NCI-H460 (cell line): Measurements from ENCODE around the gene PHF1. TPM values are rescaled to one million over a fixed set of nuclear protein-coding genes. Genes with fewer than 3 reads are reported as not detected.
"Not testable (repeated sequence)": the region's sequence is repeated elsewhere in the genome, so short reads cannot be mapped to it uniquely, and the experiment has no call there.

Experiments
- DNase-seq: peaks from one replicate; pipeline ENCODE4 v3.0.0-alpha.2; 2016; ENCODE audit warnings: low read depth; ENCODE audit errors: extremely low read depth
- total RNA-seq: library from RNA; depleted of rRNA; stranded (reverse); fragments of >200 nt; shearing (Covaris generic); gene quantifications from 2 replicates; pipeline ENCODE4 v1.2.3, GENCODE V29; 2014

Gene PHF1
- total RNA-seq, 1 experiment from 2014 or later = 18.8 TPM

DNA sequence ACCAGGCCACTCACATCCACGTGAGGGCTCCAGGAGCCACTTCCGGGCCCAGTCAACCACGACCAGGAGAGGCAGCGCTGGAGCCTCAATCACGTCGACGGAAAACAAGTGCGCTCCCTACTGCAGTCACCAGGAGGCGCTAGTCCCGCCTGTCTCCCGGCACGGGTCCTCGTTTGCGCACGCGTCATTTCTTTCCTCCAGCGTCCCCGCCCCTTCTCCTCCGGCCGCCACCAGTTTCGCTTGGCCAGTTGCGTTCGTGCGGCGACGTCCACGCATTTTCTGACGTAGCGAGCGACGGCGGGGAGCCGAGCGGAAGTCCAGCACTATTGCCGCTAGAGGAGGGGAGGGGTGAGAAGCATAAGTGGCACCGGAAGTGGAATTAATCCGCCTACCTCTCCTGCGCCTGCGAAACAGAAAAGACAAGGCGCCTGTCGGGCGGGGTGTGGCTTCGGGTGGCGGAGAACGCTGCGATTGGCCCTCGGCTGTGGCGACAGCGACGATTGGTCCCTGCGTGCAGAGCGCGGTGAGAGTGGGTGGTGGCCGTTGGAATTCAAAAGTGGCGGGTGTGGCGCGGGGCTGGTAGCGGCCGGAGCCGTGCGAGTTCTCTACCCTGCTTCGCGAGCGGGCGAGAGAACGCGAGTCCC lies 19.4 kb upstream of the PHF1 start, which contains the start of gene KIFC1:
KIFC1 (plus strand) TSS at position 546 of the 644 bp plus-strand sequence. CDS start 163 bp downstream, outside the sequence.
- DNase-seq = peak; percentile 98

DNA sequence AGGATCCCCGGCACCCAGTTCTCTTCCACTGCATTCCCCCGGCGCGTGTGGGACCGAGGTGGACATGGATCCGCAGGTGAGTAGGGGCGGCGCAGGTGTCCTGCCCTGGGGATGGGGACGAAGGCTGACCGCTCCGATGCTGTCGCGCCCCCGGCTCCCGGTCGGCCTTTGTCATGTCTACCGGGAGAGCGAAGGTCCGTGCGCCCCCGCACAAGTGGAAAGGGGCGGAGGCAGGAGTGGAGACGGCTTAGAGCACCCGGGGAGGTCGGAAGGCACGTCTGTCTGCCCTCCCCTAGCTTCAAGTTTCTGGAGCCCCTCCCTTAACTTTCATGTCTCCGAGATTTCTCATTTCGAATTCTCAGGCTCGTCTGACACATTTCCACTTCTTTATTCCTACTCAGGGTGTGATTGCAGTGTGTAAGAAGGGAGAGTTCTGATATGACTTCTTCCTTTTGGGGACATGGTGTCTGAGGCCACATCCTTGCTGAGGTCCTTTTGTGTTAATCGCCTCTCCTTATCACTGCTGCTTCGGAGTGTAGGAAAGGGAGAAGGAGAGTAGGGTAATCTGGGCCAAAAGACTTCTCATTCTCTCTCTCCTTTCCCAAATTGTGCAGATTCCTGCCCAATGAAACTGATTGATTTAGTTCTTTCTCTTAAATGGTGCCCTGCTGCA lies 18.8 kb upstream of the PHF1 start:
- no peak for DNase-seq

DNA sequence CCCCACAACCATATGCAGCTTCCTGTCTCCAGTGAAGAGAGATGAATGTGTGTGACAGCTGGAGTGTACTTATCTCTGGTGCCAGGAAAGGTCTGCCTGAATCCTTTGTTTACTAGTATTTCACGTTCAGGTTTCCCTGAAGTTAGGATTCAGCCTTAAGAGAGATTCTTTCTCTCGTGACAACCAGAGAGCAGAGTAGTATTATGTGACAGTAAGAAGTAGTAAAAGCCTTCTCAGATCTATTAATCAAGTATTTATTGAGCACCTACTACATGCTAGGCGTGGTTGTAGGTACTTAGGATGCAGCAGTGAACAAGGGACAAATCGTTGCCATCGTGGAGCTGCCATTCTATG lies 18.2 kb upstream of the PHF1 start:
- no peak for DNase-seq

DNA sequence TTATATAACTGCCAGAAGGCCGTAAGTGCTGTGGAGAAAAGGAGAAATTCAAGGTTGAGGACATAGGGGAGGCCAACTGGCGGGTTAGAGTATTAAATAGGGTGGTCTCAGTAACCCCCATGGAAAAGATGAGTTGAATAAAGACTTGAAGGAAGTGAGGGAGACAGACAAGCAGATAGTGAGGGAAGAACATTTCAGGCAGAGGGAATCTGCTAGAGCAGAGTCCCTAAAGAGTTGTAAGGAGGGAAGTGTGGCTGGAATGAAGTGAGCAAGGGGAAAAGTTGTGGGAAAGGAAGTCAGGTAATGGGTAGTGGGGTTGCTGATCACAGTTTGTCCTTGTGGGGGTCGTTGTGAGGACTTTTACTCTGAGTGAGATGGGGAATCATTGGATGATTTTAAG lies 17.8 kb upstream of the PHF1 start:
- no peak for DNase-seq

DNA sequence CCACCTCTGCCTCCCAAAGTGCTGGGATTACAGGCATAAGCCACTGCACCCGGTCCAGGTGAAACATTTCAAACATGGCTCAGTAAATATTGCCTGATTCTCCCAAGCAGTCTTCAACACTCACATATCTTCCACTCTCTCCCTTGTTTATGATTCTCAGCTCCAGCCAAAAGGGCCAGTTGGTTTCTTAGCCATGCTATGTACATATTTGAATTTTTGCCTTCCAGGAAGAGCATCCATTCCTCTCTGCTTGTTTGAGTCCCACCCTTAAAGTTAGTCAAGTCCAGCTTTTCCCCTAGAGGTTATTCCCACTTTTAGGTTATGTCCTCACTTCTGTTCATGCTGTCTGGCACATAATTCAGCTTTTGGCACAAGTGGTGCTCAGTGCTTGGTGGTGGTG lies 13.3 kb upstream of the PHF1 start:
- no peak for DNase-seq

DNA sequence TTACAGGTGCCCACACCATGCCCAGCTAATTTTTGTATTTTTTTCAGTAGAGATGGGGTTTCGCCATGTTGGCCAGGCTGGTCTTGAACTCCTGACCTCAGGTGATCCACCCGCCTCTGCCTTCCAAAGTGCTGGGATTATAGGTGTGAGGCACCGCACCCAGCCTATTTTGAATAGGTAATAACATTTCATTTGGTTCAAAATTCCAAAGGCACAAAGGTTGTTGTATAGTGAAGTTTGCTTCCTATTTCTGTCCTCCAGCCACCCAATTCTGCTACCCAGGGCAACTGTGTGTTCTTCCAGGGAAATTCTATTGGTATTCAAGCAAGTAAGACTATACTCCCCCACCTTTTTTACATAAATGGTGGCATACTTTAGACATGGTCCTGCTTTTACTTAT lies 12.2 kb upstream of the PHF1 start:
- not testable (repeated sequence) for DNase-seq

DNA sequence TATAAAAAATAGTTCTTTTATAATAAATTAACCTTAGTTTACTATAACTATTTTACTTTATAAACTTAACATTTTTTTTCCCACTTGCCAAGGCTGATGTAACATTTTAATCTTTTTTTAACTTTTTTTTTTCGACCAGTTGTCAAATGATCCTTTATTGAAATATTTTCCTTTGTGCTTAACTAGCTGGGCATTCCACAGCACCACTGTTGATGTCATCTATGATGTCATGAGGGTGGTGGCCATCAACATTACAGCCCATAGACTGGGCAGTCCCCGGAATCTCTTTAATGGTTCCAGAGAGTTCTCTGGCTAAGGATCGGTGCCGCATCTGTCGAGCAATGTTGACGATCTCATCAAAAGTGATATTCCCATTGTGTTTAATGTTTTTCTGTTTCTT lies 10.9 kb upstream of the PHF1 start:
- DNase-seq = not testable (repeated sequence)

DNA sequence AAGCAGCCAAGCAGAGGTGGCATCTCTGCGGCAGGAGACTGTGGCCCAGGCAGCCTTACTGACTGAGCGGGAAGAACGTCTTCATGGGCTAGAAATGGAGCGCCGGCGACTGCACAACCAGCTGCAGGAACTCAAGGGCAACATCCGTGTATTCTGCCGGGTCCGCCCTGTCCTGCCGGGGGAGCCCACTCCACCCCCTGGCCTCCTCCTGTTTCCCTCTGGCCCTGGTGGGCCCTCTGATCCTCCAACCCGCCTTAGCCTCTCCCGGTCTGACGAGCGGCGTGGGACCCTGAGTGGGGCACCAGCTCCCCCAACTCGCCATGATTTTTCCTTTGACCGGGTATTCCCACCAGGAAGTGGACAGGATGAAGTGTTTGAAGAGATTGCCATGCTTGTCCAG lies 5.9 kb upstream of the PHF1 start:
- DNase-seq = no peak

DNA sequence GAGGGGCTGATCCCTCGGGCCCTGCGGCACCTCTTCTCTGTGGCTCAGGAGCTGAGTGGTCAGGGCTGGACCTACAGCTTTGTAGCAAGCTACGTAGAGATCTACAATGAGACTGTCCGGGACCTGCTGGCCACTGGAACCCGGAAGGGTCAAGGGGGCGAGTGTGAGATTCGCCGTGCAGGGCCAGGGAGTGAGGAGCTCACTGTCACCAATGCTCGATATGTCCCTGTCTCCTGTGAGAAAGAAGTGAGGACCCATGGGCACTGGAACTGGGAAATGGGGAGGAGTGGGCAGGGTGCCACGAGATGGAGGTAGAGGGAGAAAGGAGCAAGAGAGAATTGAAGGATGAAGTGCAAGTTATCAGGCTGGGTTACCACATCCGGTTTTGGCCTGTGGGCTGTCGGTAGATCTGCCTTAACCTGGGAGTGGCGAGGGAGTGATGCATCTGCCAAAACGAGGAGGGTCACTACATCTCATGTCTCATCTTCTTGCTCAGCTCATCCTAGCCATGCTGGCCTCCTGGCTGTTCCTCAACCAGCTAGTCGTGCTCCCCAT lies 5.4 kb upstream of the PHF1 start:
- no peak for DNase-seq

DNA sequence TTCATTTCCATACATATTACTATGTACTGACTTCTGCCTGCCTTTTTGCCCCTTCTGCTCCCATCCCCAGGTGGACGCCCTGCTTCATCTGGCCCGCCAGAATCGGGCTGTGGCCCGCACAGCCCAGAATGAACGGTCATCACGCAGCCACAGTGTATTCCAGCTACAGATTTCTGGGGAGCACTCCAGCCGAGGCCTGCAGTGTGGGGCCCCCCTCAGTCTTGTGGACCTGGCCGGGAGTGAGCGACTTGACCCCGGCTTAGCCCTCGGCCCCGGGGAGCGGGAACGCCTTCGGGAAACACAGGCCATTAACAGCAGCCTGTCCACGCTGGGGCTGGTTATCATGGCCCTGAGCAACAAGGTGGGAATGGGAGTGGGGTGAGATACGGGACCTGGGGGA lies 4.7 kb upstream of the PHF1 start:
- no peak for DNase-seq

DNA sequence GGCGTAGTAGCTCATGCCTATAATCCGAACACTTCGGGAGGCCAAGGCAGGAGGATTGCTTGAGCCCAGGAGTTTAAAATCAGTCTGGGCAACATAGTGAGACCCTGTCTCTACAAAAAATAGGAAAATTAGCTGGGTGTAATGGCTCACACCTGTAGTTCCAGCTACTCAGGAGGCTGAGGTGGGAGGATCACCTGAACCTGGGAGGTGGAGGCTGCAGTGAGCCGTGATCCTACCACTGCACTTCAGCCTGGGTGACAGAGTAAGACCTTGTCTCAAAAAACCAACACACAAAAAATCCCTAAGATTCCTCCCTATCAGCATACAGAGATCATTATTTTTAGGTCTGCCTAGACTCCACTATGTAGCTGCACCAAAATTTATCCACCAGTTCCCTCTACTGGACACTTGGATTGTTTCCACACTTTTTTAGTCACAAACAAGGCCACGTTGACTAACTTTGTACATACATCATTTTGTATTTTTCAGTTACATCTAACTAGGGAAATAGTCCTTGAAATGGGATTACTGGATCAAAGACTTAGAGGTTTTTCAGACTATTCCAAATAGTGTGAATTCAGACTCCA lies 3.6 kb upstream of the PHF1 start:
- no peak for DNase-seq

DNA sequence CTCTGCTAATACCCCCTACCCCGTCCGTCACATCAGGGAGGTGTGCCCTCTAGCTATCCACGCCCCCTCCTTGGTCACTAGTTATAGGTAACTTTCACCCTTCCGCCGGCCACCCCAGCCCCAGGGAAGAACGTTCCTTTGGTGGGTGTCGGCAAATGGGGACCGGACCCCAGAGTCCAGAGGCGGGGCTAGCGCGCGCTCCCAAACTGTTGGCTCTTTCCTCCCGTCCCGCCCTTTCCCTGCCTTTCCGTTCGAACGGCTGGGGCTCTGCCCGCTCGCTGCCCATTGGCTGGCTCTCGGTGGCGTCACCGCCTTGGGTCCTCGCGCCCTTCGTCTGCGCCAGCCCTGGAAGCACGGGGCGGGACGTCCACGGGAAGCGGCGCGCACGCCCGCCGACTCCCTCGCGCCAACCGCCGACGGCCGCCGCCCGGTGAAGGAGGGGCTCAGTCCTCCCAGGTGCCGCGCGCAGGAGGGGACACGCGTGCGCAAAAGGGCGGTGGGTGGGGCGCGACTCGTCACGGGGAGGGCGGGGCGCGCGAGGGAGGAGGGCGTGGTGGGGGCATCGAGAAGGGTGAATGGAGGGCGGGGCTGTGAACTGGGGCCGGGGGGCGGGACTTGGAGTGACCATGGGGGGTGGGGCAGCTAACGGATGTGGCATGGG lies 634 bp upstream of the PHF1 start:
- DNase-seq = peak; percentile 95

DNA sequence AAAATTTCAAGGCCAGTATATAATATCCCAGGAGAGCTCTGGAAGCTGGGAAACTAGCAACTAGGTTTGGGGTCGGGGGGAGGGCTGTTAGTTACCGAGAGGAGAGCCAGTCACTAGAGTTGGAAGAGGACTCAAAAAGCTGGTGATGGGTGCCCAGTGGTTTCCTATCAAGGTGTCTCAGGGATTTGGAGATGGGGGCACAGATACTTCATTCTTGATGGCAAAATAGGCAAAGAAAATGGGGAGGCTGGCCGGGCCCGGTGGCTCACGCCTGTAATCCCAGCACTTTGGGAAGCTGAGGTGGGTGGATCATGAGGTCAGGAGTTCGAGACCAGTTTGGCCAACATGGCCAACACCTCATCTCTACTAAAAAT lies 805 bp downstream of the PHF1 start:
- DNase-seq = no peak

DNA sequence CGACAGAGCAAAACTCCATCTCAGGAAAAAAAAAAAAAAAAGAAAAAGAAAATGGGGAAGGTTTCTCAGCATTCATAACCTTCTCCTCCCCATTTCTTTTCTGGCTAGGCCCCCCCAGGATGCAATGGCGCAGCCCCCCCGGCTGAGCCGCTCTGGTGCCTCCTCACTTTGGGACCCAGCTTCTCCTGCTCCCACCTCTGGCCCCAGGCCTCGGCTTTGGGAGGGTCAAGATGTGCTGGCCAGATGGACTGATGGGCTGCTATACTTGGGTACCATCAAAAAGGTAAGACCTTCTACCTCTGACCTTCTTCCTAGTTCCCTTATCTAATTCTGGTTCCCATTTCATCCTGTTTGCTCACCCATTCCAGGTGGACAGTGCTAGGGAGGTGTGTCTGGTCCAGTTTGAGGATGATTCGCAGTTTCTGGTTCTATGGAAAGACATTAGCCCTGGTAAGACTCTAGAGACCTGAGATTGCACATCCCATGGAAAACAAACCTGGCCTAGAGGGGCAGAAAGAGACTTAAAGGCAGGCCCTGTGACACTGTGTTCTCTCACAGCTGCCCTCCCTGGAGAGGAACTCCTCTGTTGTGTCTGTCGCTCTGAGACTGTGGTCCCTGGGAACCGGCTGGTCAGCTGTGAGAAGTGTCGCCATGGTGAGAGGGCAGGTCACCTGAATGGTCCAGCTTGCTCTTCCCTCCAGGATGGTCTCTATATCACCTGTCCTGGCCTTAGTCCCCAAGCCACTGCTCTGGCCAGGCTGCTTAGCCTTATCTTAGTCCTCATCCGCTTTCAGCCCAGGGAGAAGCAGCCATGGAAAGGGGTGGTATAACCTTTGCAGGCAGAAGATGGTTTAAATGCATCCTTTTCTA lies 1.6 kb downstream of the PHF1 start:
- DNase-seq = no peak

DNA sequence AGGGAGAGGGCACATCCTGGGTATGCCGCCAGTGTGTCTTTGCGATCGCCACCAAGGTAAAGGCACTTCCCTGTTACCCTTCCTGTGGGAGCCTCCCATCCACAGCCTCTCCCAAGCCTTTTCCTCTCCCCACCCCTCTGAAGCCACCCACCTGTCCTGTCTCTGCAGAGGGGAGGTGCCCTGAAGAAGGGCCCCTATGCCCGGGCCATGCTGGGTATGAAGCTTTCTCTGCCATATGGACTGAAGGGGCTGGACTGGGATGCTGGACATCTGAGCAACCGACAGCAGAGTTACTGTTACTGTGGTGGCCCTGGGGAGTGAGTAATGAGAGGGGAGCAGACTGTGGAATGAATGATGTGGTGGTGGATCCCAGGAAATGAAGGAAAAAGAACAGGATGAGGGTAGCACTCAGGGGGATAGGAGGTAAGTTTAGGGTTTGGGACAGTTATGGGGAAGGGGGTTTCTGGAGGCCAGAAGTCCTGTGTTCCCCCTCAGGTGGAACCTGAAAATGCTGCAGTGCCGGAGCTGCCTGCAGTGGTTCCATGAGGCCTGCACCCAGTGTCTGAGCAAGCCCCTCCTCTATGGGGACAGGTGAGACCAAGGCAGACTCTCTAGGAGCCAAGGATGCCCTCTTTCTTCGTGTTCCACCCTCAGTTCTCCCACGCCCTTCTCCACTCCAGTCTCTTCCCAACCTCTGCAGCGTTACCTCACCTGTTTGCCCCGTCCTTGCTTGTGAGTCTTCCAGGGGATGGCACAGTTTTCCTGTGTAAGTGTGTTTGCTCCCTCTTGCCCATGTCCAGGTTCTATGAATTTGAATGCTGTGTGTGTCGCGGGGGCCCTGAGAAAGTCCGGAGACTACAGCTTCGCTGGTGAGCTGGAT lies 2.7 kb downstream of the PHF1 start:
- DNase-seq = no peak

DNA sequence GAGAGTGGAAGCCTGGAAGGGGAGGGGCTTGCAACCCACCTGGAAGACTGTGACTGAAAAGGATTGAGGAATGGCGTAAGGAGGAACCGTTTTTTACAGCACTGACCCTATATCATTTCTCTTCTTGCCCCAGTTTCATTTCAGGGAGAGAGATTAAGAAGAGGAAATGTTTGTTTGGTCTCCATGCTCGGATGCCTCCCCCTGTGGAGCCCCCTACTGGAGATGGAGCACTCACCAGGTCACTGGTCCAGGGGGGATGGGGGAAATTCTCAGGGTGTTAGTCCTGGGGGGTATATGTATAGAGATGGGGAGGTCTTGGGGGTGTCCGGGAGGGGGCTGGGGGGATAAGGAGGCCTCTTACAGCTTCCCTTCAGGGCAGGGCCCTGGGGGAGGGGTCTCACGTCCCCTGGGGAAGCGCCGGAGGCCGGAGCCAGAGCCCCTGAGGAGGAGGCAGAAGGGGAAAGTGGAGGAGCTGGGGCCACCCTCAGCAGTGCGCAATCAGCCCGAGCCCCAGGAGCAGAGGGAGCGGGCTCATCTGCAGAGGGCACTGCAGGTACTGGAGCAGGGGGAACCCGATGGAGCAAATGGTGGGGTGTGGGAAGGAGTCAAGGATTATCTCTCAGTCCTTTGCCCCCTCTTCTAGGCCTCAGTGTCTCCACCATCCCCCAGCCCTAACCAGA lies 3.9 kb downstream of the PHF1 start:
- DNase-seq = no peak

DNA sequence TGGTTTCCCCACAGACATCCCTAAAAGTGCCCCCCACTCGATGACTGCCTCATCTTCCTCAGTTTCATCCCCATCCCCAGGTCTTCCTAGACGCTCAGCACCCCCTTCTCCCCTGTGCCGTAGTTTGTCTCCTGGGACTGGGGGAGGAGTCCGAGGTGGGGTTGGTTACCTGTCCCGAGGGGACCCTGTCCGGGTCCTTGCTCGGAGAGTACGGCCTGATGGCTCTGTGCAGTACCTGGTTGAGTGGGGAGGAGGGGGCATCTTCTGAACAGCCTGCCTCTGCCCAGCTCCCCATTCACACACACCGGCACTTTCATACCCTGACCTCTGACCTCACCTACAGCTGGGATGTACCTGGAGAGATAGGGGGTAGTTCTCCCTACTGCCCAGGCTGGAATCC lies 5.0 kb downstream of the PHF1 start:
- DNase-seq = no peak

DNA sequence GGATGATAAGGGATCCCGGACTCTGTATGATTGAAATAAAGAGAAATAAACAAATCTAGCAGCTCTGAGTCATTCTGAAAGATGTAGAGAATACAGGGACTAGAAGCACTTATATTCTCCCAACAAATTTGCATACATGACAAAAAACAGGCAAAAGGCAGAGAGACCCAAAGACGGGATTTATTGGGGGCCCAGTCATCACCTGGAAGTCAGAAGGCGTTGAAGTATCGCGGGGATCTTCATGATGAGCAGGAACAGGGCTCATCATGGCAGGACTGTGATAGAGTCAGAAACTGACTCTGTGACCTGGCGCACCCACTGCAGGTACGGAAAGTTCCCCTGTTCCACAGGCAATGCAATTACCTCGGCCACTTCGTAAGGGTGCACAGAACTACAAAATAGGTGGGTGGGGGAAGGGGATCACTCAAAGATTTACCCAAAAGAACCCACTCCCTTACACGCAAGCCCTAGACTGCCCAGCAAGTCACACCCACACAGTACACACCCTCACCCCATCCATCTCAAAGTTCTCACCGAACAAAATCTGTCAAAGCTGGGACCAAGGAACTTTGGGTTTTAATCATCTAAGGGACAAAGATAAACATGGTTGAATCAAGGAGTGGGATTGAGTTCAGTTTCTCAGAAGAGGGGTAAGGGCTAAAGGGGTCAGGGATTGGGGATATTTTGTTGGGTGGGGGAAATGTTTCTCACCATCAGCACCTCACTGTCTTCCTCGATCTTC lies 5.7 kb downstream of the PHF1 start:
- no peak for DNase-seq
